GM12874 (cell line): Measurements from ENCODE around the gene SERPINF2.

ENCODE experiments used
- TF ChIP-seq, protein P1 (sequence below): IDR thresholded peaks from 2 replicates; pipeline ENCODE4 v1.5.1; 2011; ENCODE audit warnings: low read depth, mild to moderate bottlenecking, control low read depth, low read length, moderate library complexity; ENCODE audit not compliant: insufficient read depth

SERPINF2 gene

DNA sequence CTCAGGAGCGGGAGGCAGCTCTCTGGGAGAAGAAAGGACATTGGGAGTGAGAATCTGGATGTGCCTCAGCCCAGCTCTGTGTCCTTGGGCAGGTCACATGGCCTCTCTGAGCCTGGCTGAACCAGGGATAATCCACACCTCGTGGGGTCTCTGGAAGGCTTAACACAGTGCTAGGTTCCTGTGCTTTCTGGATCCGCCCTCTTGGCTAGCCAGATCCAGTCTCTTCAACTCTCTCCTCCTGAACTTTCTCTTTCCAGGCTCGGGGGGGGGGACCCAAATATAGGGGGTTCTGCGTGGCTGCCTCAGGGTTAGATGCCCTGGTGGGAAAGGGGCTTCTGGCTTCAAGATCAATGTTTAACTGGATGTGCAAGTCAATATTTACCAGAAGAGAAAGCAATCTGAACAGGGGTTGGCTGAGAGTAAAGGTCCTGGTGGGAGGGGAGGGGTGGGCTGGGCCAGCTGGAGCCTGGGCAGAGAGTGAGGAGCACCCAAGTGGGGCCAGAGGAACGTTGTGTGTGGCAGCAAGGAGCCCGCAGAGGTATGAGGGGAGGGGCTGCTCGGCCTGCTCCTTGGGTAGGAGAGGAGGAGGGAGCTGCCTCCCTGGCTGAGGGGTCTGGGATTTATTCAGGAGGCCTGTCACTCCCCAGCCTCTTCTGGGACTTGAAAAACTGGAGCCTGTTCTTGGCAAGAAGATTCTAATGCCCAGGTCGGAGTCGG is at the start of gene SERPINF2:
Gene SERPINF2 (plus strand): TSS at position 501 of the 717 bp plus-strand sequence. CDS start 2,125 bp downstream, outside the sequence.
- TF ChIP-seq, protein P1, sequence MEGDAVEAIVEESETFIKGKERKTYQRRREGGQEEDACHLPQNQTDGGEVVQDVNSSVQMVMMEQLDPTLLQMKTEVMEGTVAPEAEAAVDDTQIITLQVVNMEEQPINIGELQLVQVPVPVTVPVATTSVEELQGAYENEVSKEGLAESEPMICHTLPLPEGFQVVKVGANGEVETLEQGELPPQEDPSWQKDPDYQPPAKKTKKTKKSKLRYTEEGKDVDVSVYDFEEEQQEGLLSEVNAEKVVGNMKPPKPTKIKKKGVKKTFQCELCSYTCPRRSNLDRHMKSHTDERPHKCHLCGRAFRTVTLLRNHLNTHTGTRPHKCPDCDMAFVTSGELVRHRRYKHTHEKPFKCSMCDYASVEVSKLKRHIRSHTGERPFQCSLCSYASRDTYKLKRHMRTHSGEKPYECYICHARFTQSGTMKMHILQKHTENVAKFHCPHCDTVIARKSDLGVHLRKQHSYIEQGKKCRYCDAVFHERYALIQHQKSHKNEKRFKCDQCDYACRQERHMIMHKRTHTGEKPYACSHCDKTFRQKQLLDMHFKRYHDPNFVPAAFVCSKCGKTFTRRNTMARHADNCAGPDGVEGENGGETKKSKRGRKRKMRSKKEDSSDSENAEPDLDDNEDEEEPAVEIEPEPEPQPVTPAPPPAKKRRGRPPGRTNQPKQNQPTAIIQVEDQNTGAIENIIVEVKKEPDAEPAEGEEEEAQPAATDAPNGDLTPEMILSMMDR: no peak

DNA sequence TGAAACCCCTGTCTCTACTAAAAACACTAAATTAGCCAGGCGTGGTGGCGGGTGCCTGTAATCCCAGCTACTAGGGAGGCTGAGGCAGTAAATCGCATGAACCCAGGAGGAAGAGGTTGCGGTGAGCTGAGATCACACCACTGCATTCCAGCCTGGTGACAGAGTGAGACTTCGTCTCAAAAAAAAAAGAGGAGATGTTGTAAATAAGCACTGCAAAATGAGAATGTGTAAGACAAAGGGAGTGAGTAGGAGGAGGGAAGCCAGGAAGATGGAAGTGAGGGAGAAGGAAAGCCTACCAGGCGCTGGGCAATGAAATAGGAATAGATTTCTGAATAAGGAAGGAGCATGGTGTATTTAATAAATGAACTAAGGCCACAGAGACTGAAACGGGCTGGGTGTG is 49.3 kb upstream of the SERPINF2 start:
- TF ChIP-seq, protein P1: no peak

DNA sequence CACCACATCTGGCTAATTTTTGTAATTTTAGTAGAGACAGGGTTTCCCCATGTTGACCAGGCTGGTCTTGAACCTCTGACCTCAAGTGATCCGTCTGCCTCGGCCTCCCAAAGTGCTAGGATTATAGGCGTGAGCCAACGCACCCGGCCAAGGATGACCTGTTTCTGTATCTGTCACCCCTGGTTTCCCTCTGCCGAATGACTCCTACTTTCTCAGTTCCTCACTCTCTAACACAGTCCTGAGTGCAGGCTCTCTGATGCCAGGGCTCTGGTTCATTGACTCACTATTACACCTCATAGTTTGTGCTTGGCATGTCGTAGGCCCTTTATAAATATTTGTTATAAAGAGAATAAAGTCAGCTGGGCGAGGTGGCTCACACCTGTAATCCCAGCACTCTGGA is 47.3 kb upstream of the SERPINF2 start:
- TF ChIP-seq, protein P1: no peak

- TF ChIP-seq, protein P1: no peak
These were observed 45.0 kb upstream of the SERPINF2 start for GRCh38 chr17:1697681-1698080.

GRCh38 chr17:1703063-1703462 is 39.6 kb upstream of the SERPINF2 start:
- TF ChIP-seq, protein P1: no peak

DNA sequence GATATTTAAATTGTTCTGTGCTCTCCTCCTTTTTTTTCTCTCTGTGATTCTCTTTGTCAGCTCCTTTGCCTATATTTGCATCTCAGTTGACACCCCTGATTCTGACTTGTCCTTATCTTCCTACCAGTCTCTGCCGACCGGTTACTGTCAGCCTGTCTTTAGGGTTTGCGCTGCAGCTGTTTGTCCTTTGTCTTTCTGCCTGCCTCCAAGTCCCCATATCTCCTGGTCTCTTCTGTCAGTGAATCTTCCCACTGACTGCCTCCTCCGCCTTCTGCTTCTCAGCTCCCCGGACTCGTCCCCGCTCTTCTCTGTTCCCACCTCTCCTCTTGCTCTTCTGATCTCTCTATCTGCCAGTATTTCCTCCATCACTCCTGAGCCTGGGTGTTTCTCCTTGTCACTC is 37.7 kb upstream of the SERPINF2 start:
- TF ChIP-seq, protein P1: no peak

GRCh38 chr17:1707107-1707506 is 35.6 kb upstream of the SERPINF2 start:
- TF ChIP-seq, protein P1: no peak
